ENCODE results near the gene RFLNA. TPM values are rescaled to one million over a fixed set of nuclear protein-coding genes. Genes with fewer than 3 reads are reported as not detected.

The RFLNA gene
- total RNA-seq, 1 experiment from 2014 or later, result 10.6 TPM

GRCh38 chr12:124278389-124279101 lies 16.3 kb upstream of the RFLNA start:
- no peak for TF ChIP-seq CTCF (conservative IDR thresholded peaks at IDR 0.05)
- peaks cover 20 to 28% of the 10 kb centered on the region in 2 experiments for H3K4me1 Mint-ChIP-seq
- DNase-seq, result no peak
- H2BK20ac ChIP-seq (ENCODE audit: low read depth, low read length, poor library complexity, severe bottlenecking), result no peak overlapping the region
- H4K20me1 ChIP-seq (ENCODE audit: control insufficient read depth, insufficient read depth, insufficient read length), result no peaks in the 10 kb centered on the region
- no peaks in the 10 kb centered on the region; the same call in 1 of the 2 replicates for H3K27me3 ChIP-seq (ENCODE audit: insufficient read depth, low read length)
- no peak overlapping the region for H3K18ac ChIP-seq (ENCODE audit: insufficient read length, low read depth, low read length)
- H4K8ac ChIP-seq (replicated peaks; ENCODE audit: insufficient read length, low read depth, low read length), result no peak overlapping the region
- no peak overlapping the region for H2AFZ ChIP-seq (ENCODE audit: low read length)
- no peaks in the 10 kb centered on the region for H3K23me2 ChIP-seq (ENCODE audit: insufficient read length, low read depth, low read length, poor library complexity, severe bottlenecking)
- H3K9me3 Mint-ChIP-seq, result no peaks in the 10 kb centered on the region; a peak in 2 of 5 replicates
- H3K14ac ChIP-seq (ENCODE audit: insufficient read depth, low read length), result no peak overlapping the region
- no peak overlapping the region for H3K4me2 ChIP-seq (ENCODE audit: insufficient read depth, insufficient read length, low read length)
- no peak overlapping the region for H3K4me3 Mint-ChIP-seq
- H3K9me3 ChIP-seq (ENCODE audit: control insufficient read depth, low read depth, low read length), result no peaks in the 10 kb centered on the region
- no peaks in the 10 kb centered on the region; a peak in 1 of 7 replicates for H3K36me3 Mint-ChIP-seq (ENCODE audit: insufficient read depth in 1 of 3, low read depth in 3 of 3)
- H2BK120ac ChIP-seq (ENCODE audit: low read depth, low read length, poor library complexity, severe bottlenecking), result no peak overlapping the region
- WGBS (ENCODE audit: extremely low coverage, insufficient read length, low lambda C conversion rate), result no CpG with 5 or more reads among the region's 20 CpGs
- no peak overlapping the region for H2BK15ac ChIP-seq (ENCODE audit: low read depth, low read length)
- no peak overlapping the region for H3K27ac ChIP-seq (ENCODE audit: insufficient read length, low read depth, low read length)
- no peaks in the 10 kb centered on the region for H3K79me1 ChIP-seq (ENCODE audit: insufficient read depth, low read depth, low read length, poor library complexity, severe bottlenecking)
- H3K27ac Mint-ChIP-seq, result no peak overlapping the region; a peak in 1 of 7 replicates
- H4K5ac ChIP-seq (ENCODE audit: insufficient read length, low read depth, low read length), result no peak overlapping the region
- H3K56ac ChIP-seq (ENCODE audit: insufficient read length, low read depth, low read length), result no peak overlapping the region
- no peak overlapping the region for H2BK5ac ChIP-seq (ENCODE audit: insufficient read length, low read length)
- H3K23ac ChIP-seq (ENCODE audit: insufficient read length, low read depth, low read length), result no peak overlapping the region
- H3K9ac ChIP-seq (ENCODE audit: extremely low read depth, insufficient read length, low read length), result no peak overlapping the region
- H3T11ph ChIP-seq (ENCODE audit: low read length), result no peak overlapping the region
- peaks cover 19% of the 10 kb centered on the region for H3K27me3 Mint-ChIP-seq (ENCODE audit: low read depth)
- no peak overlapping the region for H2BK12ac ChIP-seq (ENCODE audit: insufficient read length, low read depth, low read length)
- H3K4ac ChIP-seq (ENCODE audit: low read depth, low read length), result no peak overlapping the region
- H4K91ac ChIP-seq (ENCODE audit: insufficient read length, low read depth, low read length), result no peak overlapping the region
- peaks cover 5% of the 10 kb centered on the region; the same call in 1 of the 2 replicates for H3K4me1 ChIP-seq (ENCODE audit: insufficient read depth, low read length)
- H3K79me2 ChIP-seq (ENCODE audit: insufficient read depth, low read length), result no peaks in the 10 kb centered on the region
- no peak overlapping the region for H2AK5ac ChIP-seq (ENCODE audit: insufficient read length, low read length)
